Activated CD8-positive, alpha-beta T cell treated with anti-CD3 and anti-CD28 coated beads, Interleukin-2, amount 10 ng/mL, durations not matched to agents 7 days and 5 days (primary cell): ENCODE results near the gene GSTA5. TPM values are rescaled to one million over a fixed set of nuclear protein-coding genes. Genes with fewer than 3 reads are reported as not detected.
"Not testable (repeated sequence)": the region's sequence is repeated elsewhere in the genome, so short reads cannot be mapped to it uniquely, and the experiment has no call there.

Experiments
- ATAC-seq: fragments of 150-1000 bp; cut with Tn5 transposase; one replicate; pipeline ENCODE4 v1.10.0; 2021; ENCODE audit warnings: moderate library complexity
- CTCF ChIA-PET: fragments of 350-600 bp; sonication (Branson Sonifier 250); formaldehyde crosslinking; loops from one replicate; lab custom pipeline; 2021; ENCODE audit warnings: antibody characterized with exemption; lab: Charles Lee
- POLR2A ChIA-PET: fragments of 350-600 bp; sonication (Branson Sonifier 250); formaldehyde crosslinking; loops from one replicate; lab custom pipeline; 2021; ENCODE audit warnings: antibody characterized with exemption; lab: Charles Lee
- DNase-seq: peaks from one replicate; pipeline ENCODE4 v3.0.0-alpha.2; 2020
- H3K27ac Mint-ChIP-seq: one replicate; pipeline ENCODE4 v1.8.0; 2021; ENCODE audit warnings: mild to moderate bottlenecking, mixed read lengths
- H3K27me3 Mint-ChIP-seq: one replicate; pipeline ENCODE4 v1.8.0; 2021; ENCODE audit warnings: low read depth, mixed read lengths
- H3K36me3 Mint-ChIP-seq: one replicate; pipeline ENCODE4 v1.8.0; 2021; ENCODE audit warnings: low read depth, mixed read lengths
- H3K4me1 Mint-ChIP-seq: one replicate; pipeline ENCODE4 v1.8.0; 2021; ENCODE audit warnings: low read depth, mixed read lengths
- H3K4me3 Mint-ChIP-seq: one replicate; pipeline ENCODE4 v1.8.0; 2021; ENCODE audit warnings: mild to moderate bottlenecking, mixed read lengths
- H3K9me3 Mint-ChIP-seq: one replicate; pipeline ENCODE4 v1.8.0; 2022; ENCODE audit warnings: mixed read lengths; ENCODE audit not compliant: insufficient read depth
- total RNA-seq, 2 experiments: library from RNA; stranded (reverse); gene quantifications; one replicate each; pipeline ENCODE4 v1.2.3, GENCODE V29; 2021

Gene GSTA5
- total RNA-seq, 2 experiments from 2014 or later, result not detected

DNA sequence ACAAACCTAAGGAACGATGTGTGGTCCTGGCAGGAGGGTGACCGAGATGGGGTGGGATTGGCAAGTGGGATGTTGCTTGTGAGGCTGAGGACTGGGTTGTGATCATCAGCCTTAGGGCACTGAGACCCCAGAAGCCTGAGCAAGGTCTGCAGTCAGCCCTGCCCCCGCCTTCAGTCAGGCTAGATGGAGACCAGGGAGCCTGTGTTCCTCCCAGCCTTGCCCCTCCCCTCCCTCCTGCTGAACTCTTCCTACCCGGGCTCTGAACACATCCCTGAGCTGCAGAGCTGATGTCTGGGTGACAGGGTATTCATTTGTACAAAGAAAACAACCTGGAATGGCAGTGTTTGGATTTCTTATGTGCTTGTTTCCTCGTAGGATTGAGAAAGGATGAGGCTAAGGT is 28.3 kb upstream of the GSTA5 start:
- POLR2A ChIA-PET, CTCF ChIA-PET, H3K27ac Mint-ChIP-seq, H3K4me3 Mint-ChIP-seq, H3K36me3 Mint-ChIP-seq, H3K4me1 Mint-ChIP-seq, H3K9me3 Mint-ChIP-seq, ATAC-seq, DNase-seq: not testable (repeated sequence)
- H3K27me3 Mint-ChIP-seq, result peaks cover 17% of the 10 kb centered on the region

DNA sequence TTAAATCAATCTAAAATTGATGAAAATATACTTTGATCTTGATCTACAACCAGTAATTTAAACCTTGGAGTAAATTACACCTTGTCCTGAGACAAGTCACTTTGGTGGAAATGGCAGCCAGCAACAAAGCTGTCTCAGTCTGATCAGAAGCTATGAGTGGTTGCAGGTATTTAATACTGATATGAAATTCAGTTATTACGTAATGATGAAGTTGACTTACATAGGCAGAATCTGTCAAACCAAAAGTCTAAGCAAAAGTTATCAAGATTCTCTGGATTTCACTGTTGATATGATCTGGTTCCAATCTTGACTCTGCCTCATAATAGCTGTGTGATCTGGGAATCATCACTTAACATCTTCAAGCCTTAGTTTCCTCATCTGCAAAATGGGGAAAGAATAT is 27.6 kb upstream of the GSTA5 start:
- no peak overlapping the region for H3K4me3 Mint-ChIP-seq
- H3K27me3 Mint-ChIP-seq, result peaks cover 17% of the 10 kb centered on the region
- no peaks in the 10 kb centered on the region for H3K4me1 Mint-ChIP-seq
- POLR2A ChIA-PET, result no interaction called here
- ATAC-seq (no peak), DNase-seq (no peak)
- H3K36me3 Mint-ChIP-seq, result no peaks in the 10 kb centered on the region
- CTCF ChIA-PET, result interaction anchor here (0.7 kb wide), 1 partner anchor 14 kb away, joined by 3 read pairs; no protein-coding TSS in a partner anchor
- no peaks in the 10 kb centered on the region for H3K9me3 Mint-ChIP-seq
- H3K27ac Mint-ChIP-seq, result no peak overlapping the region

DNA sequence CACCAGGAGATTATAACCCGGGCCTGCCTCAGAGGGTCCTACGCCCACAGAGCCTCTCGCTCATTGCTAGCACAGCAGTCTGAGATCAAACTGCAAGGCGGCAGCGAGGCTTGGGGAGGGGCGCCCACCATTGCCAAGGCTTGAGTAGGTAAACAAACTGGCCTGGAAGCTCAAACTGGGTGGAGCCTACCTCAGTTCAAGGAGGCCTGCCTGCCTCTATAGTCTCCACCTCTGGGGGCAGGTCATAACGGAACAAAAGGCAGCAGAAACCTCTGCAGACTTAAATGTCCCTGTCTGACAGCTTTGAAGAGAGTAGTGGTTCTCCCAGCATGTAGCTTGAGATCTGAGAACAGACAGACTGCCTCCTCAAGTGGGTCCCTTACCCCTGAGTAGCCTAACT is 20.5 kb upstream of the GSTA5 start:
- DNase-seq, H3K4me3 Mint-ChIP-seq, H3K27ac Mint-ChIP-seq, POLR2A ChIA-PET, H3K9me3 Mint-ChIP-seq, H3K27me3 Mint-ChIP-seq, H3K36me3 Mint-ChIP-seq, ATAC-seq, CTCF ChIA-PET, H3K4me1 Mint-ChIP-seq: not testable (repeated sequence)

DNA sequence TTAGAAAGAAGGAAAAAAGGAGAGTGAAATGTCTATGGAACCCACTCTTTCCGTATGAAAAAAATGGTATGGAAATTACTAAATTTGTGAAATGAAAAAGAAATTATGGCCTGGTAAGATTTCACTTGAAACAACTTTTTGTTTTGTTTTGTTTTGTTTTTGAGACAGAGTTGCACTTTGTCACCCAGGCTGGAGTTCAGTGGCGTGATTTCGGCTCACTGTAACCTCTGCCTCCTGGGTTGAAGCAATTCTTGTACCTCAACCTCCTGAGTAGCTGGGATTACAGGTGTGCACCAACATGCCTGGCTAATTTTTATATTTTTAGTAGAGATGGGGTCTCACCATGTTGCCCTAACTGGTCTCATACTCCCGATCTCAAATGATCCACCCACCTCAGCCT is 17.8 kb upstream of the GSTA5 start:
- ATAC-seq (no peak), DNase-seq (no peak)
- CTCF ChIA-PET, result no interaction called here
- Mint-ChIP-seq H3K9me3 (no peaks in the 10 kb centered on the region), H3K4me3 (no peak overlapping the region), H3K27me3 (peaks cover 9% of the 10 kb centered on the region), H3K4me1 (no peaks in the 10 kb centered on the region), H3K27ac (no peak overlapping the region), H3K36me3 (no peaks in the 10 kb centered on the region)
- POLR2A ChIA-PET, result no interaction called here

DNA sequence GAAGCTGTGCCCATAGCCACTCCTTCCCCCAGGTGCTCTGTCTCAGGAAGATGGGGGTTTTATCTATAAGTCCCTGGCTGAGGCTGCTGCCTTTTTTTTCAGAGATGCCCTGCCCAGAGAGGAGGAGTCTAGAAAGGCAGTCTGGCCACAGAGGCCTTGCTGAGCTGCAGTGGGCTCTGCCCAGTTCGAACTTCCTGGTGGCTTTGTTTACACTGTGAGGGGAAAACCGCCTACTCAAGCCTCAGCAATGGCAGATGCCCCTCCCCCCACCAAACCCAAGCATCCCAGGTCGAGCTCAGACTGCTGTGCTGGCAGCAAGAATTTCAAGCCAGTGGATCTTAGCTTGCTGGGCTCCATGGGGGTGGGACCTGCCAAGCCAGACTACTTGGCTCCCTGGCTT is 15.5 kb upstream of the GSTA5 start:
- H3K27ac Mint-ChIP-seq, CTCF ChIA-PET, H3K4me3 Mint-ChIP-seq, POLR2A ChIA-PET, ATAC-seq, DNase-seq, H3K36me3 Mint-ChIP-seq, H3K9me3 Mint-ChIP-seq, H3K4me1 Mint-ChIP-seq: not testable (repeated sequence)
- H3K27me3 Mint-ChIP-seq, result peaks cover 17% of the 10 kb centered on the region

DNA sequence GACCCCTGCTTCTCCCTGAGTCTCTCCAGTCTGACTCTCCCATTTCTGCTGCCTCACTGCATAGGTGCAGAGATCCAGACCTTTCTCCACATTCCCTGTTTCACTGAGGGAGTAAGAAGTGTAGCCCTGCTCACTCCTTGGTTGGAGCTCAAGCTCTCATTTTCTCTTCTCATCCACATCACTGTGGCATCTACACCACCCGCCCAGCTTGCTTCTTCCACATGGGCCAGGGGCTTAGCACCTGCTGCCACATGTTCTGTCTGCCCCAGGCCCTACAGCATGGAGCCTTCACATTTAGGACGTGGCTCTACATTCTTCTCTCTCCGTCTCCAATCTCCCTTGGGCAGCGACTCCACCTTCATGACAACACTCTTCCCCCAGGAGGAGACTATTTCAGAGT is 8.5 kb upstream of the GSTA5 start:
- ChIA-PET CTCF (no interaction called here), POLR2A (no interaction called here)
- H3K9me3 Mint-ChIP-seq, result no peaks in the 10 kb centered on the region
- DNase-seq (no peak), ATAC-seq (no peak)
- peaks cover 19% of the 10 kb centered on the region for H3K27me3 Mint-ChIP-seq
- no peaks in the 10 kb centered on the region for H3K36me3 Mint-ChIP-seq
- no peak overlapping the region for H3K4me3 Mint-ChIP-seq
- no peaks in the 10 kb centered on the region for H3K4me1 Mint-ChIP-seq
- no peak overlapping the region for H3K27ac Mint-ChIP-seq

DNA sequence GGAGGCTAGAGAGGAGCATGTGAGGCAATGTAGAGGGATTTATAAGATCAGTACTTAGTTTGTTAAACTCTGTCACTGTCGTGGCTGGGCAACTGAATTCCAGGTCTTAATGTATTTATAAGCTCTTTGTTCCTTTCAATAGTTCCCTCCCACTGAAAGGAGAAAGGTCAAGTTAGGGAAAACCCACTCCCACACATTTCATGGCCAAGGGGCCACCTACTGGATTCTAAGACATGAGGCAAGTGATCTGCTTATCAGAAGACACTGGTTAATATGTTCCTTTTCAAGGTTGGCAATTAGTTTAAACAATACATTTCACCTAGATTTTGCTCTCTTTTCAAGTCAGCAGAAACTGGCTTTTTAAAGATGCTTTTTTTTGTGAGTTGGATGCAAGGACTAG is 5.4 kb upstream of the GSTA5 start:
- POLR2A ChIA-PET, result no interaction called here
- no peaks in the 10 kb centered on the region for H3K4me1 Mint-ChIP-seq
- DNase-seq (no peak), ATAC-seq (no peak)
- no peak overlapping the region for H3K4me3 Mint-ChIP-seq
- peaks cover 8% of the 10 kb centered on the region for H3K27me3 Mint-ChIP-seq
- H3K36me3 Mint-ChIP-seq, result no peaks in the 10 kb centered on the region
- H3K9me3 Mint-ChIP-seq, result no peaks in the 10 kb centered on the region
- CTCF ChIA-PET, result no interaction called here
- H3K27ac Mint-ChIP-seq, result no peak overlapping the region

DNA sequence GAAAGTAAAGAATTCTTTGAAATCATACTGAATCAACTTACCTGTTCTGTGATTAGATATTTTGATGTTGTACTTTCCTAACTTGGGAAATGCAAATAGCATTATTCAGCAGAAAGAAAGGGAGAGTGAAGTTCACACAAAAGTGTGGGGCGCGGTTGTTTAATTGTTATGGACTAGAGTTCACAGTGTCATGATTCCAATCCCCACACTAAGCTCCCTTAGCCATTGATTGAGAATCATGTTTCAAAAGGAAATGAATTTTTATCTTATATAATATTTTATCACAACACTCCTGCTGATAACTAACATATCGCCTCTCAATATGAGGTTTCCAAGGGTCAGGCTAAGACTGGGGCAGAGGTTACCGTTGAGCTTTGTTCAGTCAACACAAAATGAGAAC is 3.0 kb upstream of the GSTA5 start:
- POLR2A ChIA-PET, result no interaction called here
- CTCF ChIA-PET, result no interaction called here

DNA sequence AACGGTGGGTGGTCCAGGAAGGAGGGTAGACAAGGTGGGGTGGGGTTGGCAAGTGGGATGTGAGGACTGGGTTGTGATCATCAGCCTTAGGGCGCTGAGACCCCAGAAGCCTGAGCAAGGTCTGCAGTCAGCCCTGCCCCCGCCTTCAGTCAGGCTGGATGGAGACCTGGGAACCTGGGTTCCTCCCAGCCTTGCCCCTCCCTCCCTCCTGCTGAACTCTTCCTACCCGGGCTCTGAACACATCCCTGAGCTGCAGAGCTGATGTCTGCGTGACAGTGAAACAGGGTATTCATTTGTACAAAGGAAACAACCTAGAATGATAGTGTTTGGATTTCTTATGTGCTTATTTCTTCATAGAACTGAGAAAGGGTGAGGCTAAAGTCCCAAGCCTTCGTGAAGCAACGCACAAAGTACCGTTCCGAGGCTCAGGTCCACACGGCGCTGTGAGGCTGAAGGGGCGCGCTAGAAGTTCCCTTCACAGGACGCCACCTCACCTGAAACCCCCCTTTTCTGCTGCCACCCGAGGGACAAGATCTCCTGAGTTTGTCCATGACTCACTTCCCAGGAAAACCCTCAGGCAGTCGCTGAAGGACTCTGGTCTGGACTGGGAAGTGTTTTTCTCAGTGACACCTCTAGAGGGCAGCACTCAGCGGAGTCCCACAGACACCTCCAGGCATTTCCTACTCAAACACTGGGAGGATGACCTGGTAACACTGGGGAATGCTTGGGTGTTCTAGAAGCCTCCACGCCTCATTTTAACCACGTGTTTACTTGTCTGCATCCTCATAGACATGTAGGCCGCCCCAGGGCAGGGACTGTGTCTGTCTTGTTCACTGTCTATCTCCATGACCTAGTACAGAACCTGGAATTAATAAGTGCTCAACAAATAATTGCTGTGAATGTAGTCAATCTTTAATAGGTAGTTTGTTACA is 1.2 kb downstream of the GSTA5 start:
- no peaks in the 10 kb centered on the region for H3K36me3 Mint-ChIP-seq
- no peak overlapping the region for H3K27ac Mint-ChIP-seq
- no peaks in the 10 kb centered on the region for H3K9me3 Mint-ChIP-seq
- DNase-seq (peak; percentile 58), ATAC-seq (peak; percentile 70)
- no peak overlapping the region for H3K4me3 Mint-ChIP-seq
- ChIA-PET POLR2A (no interaction called here), CTCF (interaction anchor here (0.9 to 1.1 kb wide), 3 partner anchors 53 to 227 kb away, joined by 3 read pairs; no protein-coding TSS in a partner anchor)
- H3K27me3 Mint-ChIP-seq, result peaks cover 31% of the 10 kb centered on the region
- H3K4me1 Mint-ChIP-seq, result no peaks in the 10 kb centered on the region

More for the DNA sequence above, 3.0 kb upstream of the GSTA5 start:
- no peak for ATAC-seq
- Mint-ChIP-seq H3K36me3 (no peaks in the 10 kb centered on the region), H3K9me3 (no peaks in the 10 kb centered on the region), H3K4me1 (no peaks in the 10 kb centered on the region), H3K4me3 (no peak overlapping the region), H3K27ac (no peak overlapping the region), H3K27me3 (peaks cover 9% of the 10 kb centered on the region)
- no peak for DNase-seq

DNA sequence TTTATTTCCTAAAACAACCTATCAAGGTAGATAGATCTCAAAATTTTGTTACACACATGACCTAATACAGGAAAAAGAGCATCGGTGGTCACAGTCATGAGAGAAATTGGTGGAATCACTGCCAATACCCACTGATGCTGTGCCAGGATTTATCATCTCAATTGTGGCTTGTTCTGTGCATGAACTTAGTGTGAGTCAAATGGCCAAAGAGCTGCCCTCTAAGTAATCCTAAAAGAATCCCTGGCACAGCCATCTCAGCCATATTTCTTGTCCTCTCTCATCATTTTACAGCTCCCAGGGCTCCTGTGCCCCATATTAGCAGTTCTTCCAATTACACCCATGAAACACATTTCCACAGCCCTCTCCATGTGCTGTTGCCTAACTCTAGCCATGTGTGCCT is 6.1 kb downstream of the GSTA5 start:
- H3K4me3 Mint-ChIP-seq, result no peak overlapping the region
- peaks cover 32% of the 10 kb centered on the region for H3K27me3 Mint-ChIP-seq
- no peaks in the 10 kb centered on the region for H3K4me1 Mint-ChIP-seq
- no peak overlapping the region for H3K27ac Mint-ChIP-seq
- no peak for ATAC-seq
- ChIA-PET POLR2A (no interaction called here), CTCF (no interaction called here)
- no peaks in the 10 kb centered on the region for H3K36me3 Mint-ChIP-seq
- H3K9me3 Mint-ChIP-seq, result no peaks in the 10 kb centered on the region
- no peak for DNase-seq

DNA sequence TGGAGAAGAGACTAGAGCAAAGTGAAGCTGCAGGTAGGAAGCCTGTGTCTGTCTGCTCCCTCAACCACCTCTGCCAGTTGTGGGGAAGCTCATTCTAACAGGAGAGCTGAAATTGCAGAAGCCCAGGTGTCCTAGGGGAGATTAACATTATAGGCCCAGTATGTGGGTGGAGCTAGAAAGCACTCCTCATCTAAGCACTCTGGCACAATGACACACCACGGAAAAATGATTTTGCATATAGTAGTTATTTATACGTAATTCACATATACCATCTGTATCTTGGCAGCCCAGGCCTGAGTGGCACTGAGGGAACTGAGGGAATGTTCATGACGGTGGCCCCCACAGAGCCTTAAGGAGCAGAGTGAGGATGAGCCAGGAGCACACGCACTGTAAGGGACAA is 9.7 kb downstream of the GSTA5 start:
- H3K4me3 Mint-ChIP-seq, CTCF ChIA-PET, ATAC-seq: not testable (repeated sequence)

DNA sequence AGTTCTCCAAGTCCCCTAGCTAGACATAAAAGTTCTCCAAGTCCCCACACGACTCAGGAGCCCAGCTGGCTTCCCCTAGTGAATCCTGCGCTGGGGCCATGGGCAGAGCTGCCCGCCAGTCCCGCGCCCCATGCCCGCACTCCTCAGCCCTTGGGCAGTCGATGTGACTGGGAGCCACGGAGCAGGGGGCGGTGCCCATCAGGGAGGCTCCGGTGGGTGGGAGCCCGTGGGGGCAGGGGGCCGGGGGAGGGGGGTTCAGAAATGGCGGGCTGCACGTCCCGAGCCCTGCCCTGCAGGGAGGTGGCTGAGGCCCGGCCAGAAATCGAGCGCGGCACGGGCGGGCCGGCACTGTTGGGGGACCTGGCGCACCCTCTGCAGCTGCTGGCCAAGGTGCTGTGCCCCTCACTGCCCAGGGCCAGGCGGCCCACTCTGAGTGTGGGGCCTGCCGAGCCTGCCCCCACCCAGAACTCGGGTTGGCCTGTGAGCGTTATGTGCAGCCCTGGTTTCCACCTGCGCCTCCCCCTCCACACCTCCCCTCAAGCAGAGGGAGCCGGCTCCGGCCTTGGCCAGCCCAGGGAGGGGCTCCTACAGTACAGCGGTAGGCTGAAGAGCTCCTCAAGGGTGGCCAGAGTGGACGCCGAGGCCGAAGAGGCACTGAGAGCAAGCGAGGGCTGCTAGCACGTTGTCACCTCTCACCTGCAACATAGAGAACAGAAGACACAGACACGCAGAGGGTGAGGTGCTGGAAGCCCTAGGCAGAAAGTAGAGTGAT is 11.4 kb downstream of the GSTA5 start:
- H3K4me3 Mint-ChIP-seq, result no peak overlapping the region

More for the DNA sequence above, 9.7 kb downstream of the GSTA5 start:
- DNase-seq, POLR2A ChIA-PET, H3K4me1 Mint-ChIP-seq, H3K27ac Mint-ChIP-seq, H3K36me3 Mint-ChIP-seq, H3K9me3 Mint-ChIP-seq: not testable (repeated sequence)
- H3K27me3 Mint-ChIP-seq, result peaks cover 15% of the 10 kb centered on the region

More for the DNA sequence above, 11.4 kb downstream of the GSTA5 start:
- POLR2A ChIA-PET, result no interaction called here
- no peaks in the 10 kb centered on the region for H3K36me3 Mint-ChIP-seq
- CTCF ChIA-PET, result no interaction called here
- no peak overlapping the region for H3K27ac Mint-ChIP-seq
- no peaks in the 10 kb centered on the region for H3K4me1 Mint-ChIP-seq
- DNase-seq (no peak), ATAC-seq (no peak)
- peaks cover 6% of the 10 kb centered on the region for H3K27me3 Mint-ChIP-seq
- no peaks in the 10 kb centered on the region for H3K9me3 Mint-ChIP-seq
